ENCODE measurements around the gene LTBP4. TPM values are rescaled to one million over a fixed set of nuclear protein-coding genes. Genes with fewer than 3 reads are reported as not detected.

Gene LTBP4
- total and polyA plus RNA-seq, 2 experiments from 2014 or later: 50.2 to 163 TPM

- Histone ChIP-seq H3K9me3 (ENCODE audit: low read depth) (no peaks in the 10 kb centered on the region), H3K27me3 (no peaks in the 10 kb centered on the region), H3K27ac (no peak overlapping the region), H3K36me3 (replicated peaks; ENCODE audit: insufficient read depth, low read depth) (no peaks in the 10 kb centered on the region), H3K9me2 (replicated peaks; ENCODE audit: insufficient read depth) (no peaks in the 10 kb centered on the region), H3K4me1 (ENCODE audit: insufficient read depth) (no peaks in the 10 kb centered on the region), H3K4me3 (no peak overlapping the region), H2AFZ (no peak overlapping the region), H4K20me1 (ENCODE audit: insufficient read depth, poor library complexity, severe bottlenecking) (no peaks in the 10 kb centered on the region), H3K4me2 (no peak overlapping the region), H3K79me2 (no peaks in the 10 kb centered on the region)
- WGBS (ENCODE audit: low lambda C conversion rate, missing lambda C conversion rate): 85% methylated on average over 3 of the region's 3 CpGs
- no peak for DNase-seq (ENCODE audit: low spot score)
- TF ChIP-seq, protein P1, sequence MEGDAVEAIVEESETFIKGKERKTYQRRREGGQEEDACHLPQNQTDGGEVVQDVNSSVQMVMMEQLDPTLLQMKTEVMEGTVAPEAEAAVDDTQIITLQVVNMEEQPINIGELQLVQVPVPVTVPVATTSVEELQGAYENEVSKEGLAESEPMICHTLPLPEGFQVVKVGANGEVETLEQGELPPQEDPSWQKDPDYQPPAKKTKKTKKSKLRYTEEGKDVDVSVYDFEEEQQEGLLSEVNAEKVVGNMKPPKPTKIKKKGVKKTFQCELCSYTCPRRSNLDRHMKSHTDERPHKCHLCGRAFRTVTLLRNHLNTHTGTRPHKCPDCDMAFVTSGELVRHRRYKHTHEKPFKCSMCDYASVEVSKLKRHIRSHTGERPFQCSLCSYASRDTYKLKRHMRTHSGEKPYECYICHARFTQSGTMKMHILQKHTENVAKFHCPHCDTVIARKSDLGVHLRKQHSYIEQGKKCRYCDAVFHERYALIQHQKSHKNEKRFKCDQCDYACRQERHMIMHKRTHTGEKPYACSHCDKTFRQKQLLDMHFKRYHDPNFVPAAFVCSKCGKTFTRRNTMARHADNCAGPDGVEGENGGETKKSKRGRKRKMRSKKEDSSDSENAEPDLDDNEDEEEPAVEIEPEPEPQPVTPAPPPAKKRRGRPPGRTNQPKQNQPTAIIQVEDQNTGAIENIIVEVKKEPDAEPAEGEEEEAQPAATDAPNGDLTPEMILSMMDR (IDR thresholded peaks at IDR 0.05; ENCODE audit: poor library complexity): no peak
- TF ChIP-seq EZH2 (IDR thresholded peaks at IDR 0.05; ENCODE audit: borderline replicate concordance) (no peak), EZH2phosphoT487 (IDR thresholded peaks at IDR 0.05; ENCODE audit: low read depth, severe bottlenecking, unreplicated experiment) (no peak)
Measured at GRCh38 chr19:40674291-40674690, 73.1 kb downstream of the LTBP4 start.

DNA sequence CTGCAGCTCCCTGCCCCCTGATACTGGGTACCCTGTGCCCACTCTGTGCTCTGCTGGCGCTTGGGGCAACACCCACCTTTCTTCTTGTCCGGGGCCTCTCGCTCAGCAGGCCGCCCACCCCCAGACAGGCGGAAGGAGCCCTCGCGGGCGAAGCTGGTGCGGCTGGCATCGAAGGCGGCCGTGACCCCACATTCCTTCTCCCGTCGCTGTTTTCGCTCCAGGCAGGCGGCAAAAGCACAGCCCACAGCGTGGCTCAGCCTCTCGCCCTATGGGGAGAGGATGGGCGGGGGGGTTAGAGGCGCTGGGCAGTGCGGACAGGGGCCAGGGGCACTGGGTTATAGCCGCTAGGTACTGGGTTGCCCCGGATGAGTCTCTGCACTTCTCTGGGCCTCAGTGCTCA lies 76.0 kb downstream of the LTBP4 start:
- no peak overlapping the region for H3K4me2 ChIP-seq
- TF ChIP-seq EZH2phosphoT487 (IDR thresholded peaks at IDR 0.05; ENCODE audit: low read depth, severe bottlenecking, unreplicated experiment) (no peak), EZH2 (IDR thresholded peaks at IDR 0.05; ENCODE audit: borderline replicate concordance) (no peak)
- TF ChIP-seq, protein P1 (IDR thresholded peaks at IDR 0.05; ENCODE audit: poor library complexity): no peak
- no peak overlapping the region for H3K4me3 ChIP-seq
- no peaks in the 10 kb centered on the region for H3K36me3 ChIP-seq (replicated peaks; ENCODE audit: insufficient read depth, low read depth)
- WGBS (ENCODE audit: low lambda C conversion rate, missing lambda C conversion rate): 95% methylated on average over 18 of the region's 23 CpGs
- H4K20me1 ChIP-seq (ENCODE audit: insufficient read depth, poor library complexity, severe bottlenecking): no peaks in the 10 kb centered on the region
- no peak overlapping the region for H2AFZ ChIP-seq
- no peaks in the 10 kb centered on the region for H3K27me3 ChIP-seq
- no peak overlapping the region for H3K27ac ChIP-seq
- no peak for DNase-seq (ENCODE audit: low spot score)
- no peaks in the 10 kb centered on the region for H3K4me1 ChIP-seq (ENCODE audit: insufficient read depth)
- H3K9me2 ChIP-seq (replicated peaks; ENCODE audit: insufficient read depth): no peaks in the 10 kb centered on the region
- H3K9me3 ChIP-seq (ENCODE audit: low read depth): no peaks in the 10 kb centered on the region
- H3K79me2 ChIP-seq: no peaks in the 10 kb centered on the region

Other genes starting within 250 kb of the LTBP4 start
- 0.07 and 0.08 TPM in 2 replicates for gene HIPK4, start 211.2 kb upstream of the LTBP4 start, total RNA-seq
- gene HIPK4, start 211.2 kb upstream of the LTBP4 start, polyA plus RNA-seq: 0.13 TPM in 1 of 2 replicates, not detected in the other
- 1.9 and 2.0 TPM in 2 replicates for gene PRX, start 188.0 kb upstream of the LTBP4 start, total RNA-seq
- 0.80 and 1.4 TPM in 2 replicates for gene PRX, start 188.0 kb upstream of the LTBP4 start, polyA plus RNA-seq
- gene SERTAD1, start 175.4 kb upstream of the LTBP4 start, total RNA-seq: 14.4 and 17.1 TPM in 2 replicates
- gene SERTAD1, start 175.4 kb upstream of the LTBP4 start, polyA plus RNA-seq: 17.9 and 23.6 TPM in 2 replicates
- 36.4 and 40.4 TPM in 2 replicates for gene SERTAD3, start 157.0 kb upstream of the LTBP4 start, total RNA-seq
- gene SERTAD3, start 157.0 kb upstream of the LTBP4 start, polyA plus RNA-seq: 62.2 and 64.0 TPM in 2 replicates
- gene BLVRB, start 135.6 kb upstream of the LTBP4 start, total RNA-seq: 114 and 116 TPM in 2 replicates
- 146 and 157 TPM in 2 replicates for gene BLVRB, start 135.6 kb upstream of the LTBP4 start, polyA plus RNA-seq
- gene SPTBN4, start 134.4 kb upstream of the LTBP4 start, total RNA-seq: 0.28 and 0.67 TPM in 2 replicates
- 0.66 and 1.3 TPM in 2 replicates for gene SPTBN4, start 134.4 kb upstream of the LTBP4 start, polyA plus RNA-seq
- gene SHKBP1, start 24.5 kb upstream of the LTBP4 start, total RNA-seq: 22.6 and 44.6 TPM in 2 replicates
- gene SHKBP1, start 24.5 kb upstream of the LTBP4 start, polyA plus RNA-seq: 81.3 and 83.6 TPM in 2 replicates
- 15.7 and 26.0 TPM in 2 replicates for gene NUMBL, start 89.3 kb downstream of the LTBP4 start, total RNA-seq
- gene NUMBL, start 89.3 kb downstream of the LTBP4 start, polyA plus RNA-seq: 31.3 and 32.1 TPM in 2 replicates
- 46.2 and 49.2 TPM in 2 replicates for gene COQ8B, start 115.5 kb downstream of the LTBP4 start, total RNA-seq
- 40.2 and 40.7 TPM in 2 replicates for gene COQ8B, start 115.5 kb downstream of the LTBP4 start, polyA plus RNA-seq
- 52.3 and 52.9 TPM in 2 replicates for gene ITPKC, start 115.7 kb downstream of the LTBP4 start, total RNA-seq
- gene ITPKC, start 115.7 kb downstream of the LTBP4 start, polyA plus RNA-seq: 67.6 and 75.8 TPM in 2 replicates
- 3.2 and 3.8 TPM in 2 replicates for gene ACTMAP, start 149.1 kb downstream of the LTBP4 start, total RNA-seq
- gene ACTMAP, start 149.1 kb downstream of the LTBP4 start, polyA plus RNA-seq: 14.8 and 19.1 TPM in 2 replicates
- gene SNRPA, start 149.8 kb downstream of the LTBP4 start, total RNA-seq: 25.1 and 33.2 TPM in 2 replicates
- gene SNRPA, start 149.8 kb downstream of the LTBP4 start, polyA plus RNA-seq: 86.9 and 95.0 TPM in 2 replicates
- 0.88 TPM in 1 of 2 replicates, not detected in the other for gene MIA, start 174.2 kb downstream of the LTBP4 start, total RNA-seq
- 0.86 and 2.0 TPM in 2 replicates for gene MIA, start 174.2 kb downstream of the LTBP4 start, polyA plus RNA-seq
- 20.2 and 29.1 TPM in 2 replicates for gene RAB4B, start 176.9 kb downstream of the LTBP4 start, total RNA-seq
- 49.3 and 60.8 TPM in 2 replicates for gene RAB4B, start 176.9 kb downstream of the LTBP4 start, polyA plus RNA-seq
- gene EGLN2, start 197.8 kb downstream of the LTBP4 start, total RNA-seq: 84.4 and 88.4 TPM in 2 replicates
- gene EGLN2, start 197.8 kb downstream of the LTBP4 start, polyA plus RNA-seq: 119 and 121 TPM in 2 replicates
- gene CYP2A6, start 249.1 kb downstream of the LTBP4 start, total RNA-seq: 1.1 and 1.4 TPM in 2 replicates
- gene CYP2A6, start 249.1 kb downstream of the LTBP4 start, polyA plus RNA-seq: 0.50 and 1.7 TPM in 2 replicates

All from hepatocyte (in vitro differentiated cells).